ENCODE results near the gene KRTAP3-3.

Gene KRTAP3-3

GRCh38 chr17:40953881-40954280, 40.1 kb downstream of the KRTAP3-3 start:
- DNase-seq (ENCODE audit: insufficient read length) (no peak), FAIRE-seq (no peak)
- TF ChIP-seq POLR2AphosphoS5 (IDR thresholded peaks at IDR 0.05; ENCODE audit: low read depth, low read length) (no peak), POLR2A (IDR thresholded peaks at IDR 0.05; ENCODE audit: low read depth, low read length) (no peak), TAF1 (IDR thresholded peaks at IDR 0.05; ENCODE audit: borderline replicate concordance, low read depth, low read length) (no peak)

DNA sequence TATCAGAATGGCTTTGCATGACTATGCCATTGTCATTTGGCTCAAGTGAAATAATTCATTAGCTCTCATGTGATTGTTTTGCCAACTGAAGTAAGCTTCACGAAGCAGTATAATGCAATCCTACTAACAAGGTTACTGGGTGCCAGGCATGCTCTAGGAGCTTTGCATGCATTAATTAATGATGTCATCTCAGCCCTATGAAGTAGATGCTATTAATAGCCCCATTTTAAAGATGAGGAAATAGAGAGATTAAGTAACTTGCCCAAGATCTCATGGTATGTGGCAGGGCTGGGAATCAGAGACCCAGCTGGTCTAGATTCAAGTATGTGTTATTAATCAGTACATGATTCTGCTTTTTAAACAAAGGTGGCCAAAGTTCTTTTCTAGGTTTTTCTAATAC, 41.3 kb downstream of the KRTAP3-3 start:
- TF ChIP-seq POLR2AphosphoS5 (IDR thresholded peaks at IDR 0.05; ENCODE audit: low read depth, low read length) = no peak
- TF ChIP-seq TAF1 (IDR thresholded peaks at IDR 0.05; ENCODE audit: borderline replicate concordance, low read depth, low read length) = no peak
- TF ChIP-seq POLR2A (IDR thresholded peaks at IDR 0.05; ENCODE audit: low read depth, low read length) = no peak
- FAIRE-seq = no peak
- DNase-seq (ENCODE audit: insufficient read length) = no peak

GRCh38 chr17:40952154-40952553, 41.8 kb downstream of the KRTAP3-3 start:
- TF ChIP-seq POLR2A (IDR thresholded peaks at IDR 0.05; ENCODE audit: low read depth, low read length) = no peak
- TF ChIP-seq POLR2AphosphoS5 (IDR thresholded peaks at IDR 0.05; ENCODE audit: low read depth, low read length) = no peak
- no peak for TF ChIP-seq TAF1 (IDR thresholded peaks at IDR 0.05; ENCODE audit: borderline replicate concordance, low read depth, low read length)
- no peak for FAIRE-seq
- DNase-seq (ENCODE audit: insufficient read length) = no peak

GRCh38 chr17:40951011-40951622, 42.8 kb downstream of the KRTAP3-3 start:
- TF ChIP-seq POLR2A (IDR thresholded peaks at IDR 0.05; ENCODE audit: low read depth, low read length) (no peak), TAF1 (IDR thresholded peaks at IDR 0.05; ENCODE audit: borderline replicate concordance, low read depth, low read length) (no peak), POLR2AphosphoS5 (IDR thresholded peaks at IDR 0.05; ENCODE audit: low read depth, low read length) (no peak)
- FAIRE-seq = no peak
- DNase-seq (ENCODE audit: insufficient read length) = no peak

GRCh38 chr17:40950176-40950575, 43.8 kb downstream of the KRTAP3-3 start:
- no peak for TF ChIP-seq POLR2AphosphoS5 (IDR thresholded peaks at IDR 0.05; ENCODE audit: low read depth, low read length)
- no peak for FAIRE-seq

GRCh38 chr17:40949418-40949817, 44.5 kb downstream of the KRTAP3-3 start:
- FAIRE-seq (no peak), DNase-seq (ENCODE audit: insufficient read length) (no peak)
- TF ChIP-seq POLR2AphosphoS5 (IDR thresholded peaks at IDR 0.05; ENCODE audit: low read depth, low read length) (no peak), TAF1 (IDR thresholded peaks at IDR 0.05; ENCODE audit: borderline replicate concordance, low read depth, low read length) (no peak), POLR2A (IDR thresholded peaks at IDR 0.05; ENCODE audit: low read depth, low read length) (no peak)

More at GRCh38 chr17:40950176-40950575, 43.8 kb downstream of the KRTAP3-3 start:
- DNase-seq (ENCODE audit: insufficient read length) = no peak

GRCh38 chr17:40947929-40948328, 46.0 kb downstream of the KRTAP3-3 start:
- FAIRE-seq (no peak), DNase-seq (ENCODE audit: insufficient read length) (no peak)
- no peak for TF ChIP-seq TAF1 (IDR thresholded peaks at IDR 0.05; ENCODE audit: borderline replicate concordance, low read depth, low read length)
- TF ChIP-seq POLR2A (IDR thresholded peaks at IDR 0.05; ENCODE audit: low read depth, low read length) = no peak
- TF ChIP-seq POLR2AphosphoS5 (IDR thresholded peaks at IDR 0.05; ENCODE audit: low read depth, low read length) = no peak

- TF ChIP-seq POLR2A (IDR thresholded peaks at IDR 0.05; ENCODE audit: low read depth, low read length) = no peak
- no peak for TF ChIP-seq POLR2AphosphoS5 (IDR thresholded peaks at IDR 0.05; ENCODE audit: low read depth, low read length)
- no peak for FAIRE-seq
- no peak for DNase-seq (ENCODE audit: insufficient read length)
Measured at GRCh38 chr17:40945414-40945813, 48.5 kb downstream of the KRTAP3-3 start.

- no peak for TF ChIP-seq POLR2AphosphoS5 (IDR thresholded peaks at IDR 0.05; ENCODE audit: low read depth, low read length)
- TF ChIP-seq POLR2A (IDR thresholded peaks at IDR 0.05; ENCODE audit: low read depth, low read length) = no peak
- TF ChIP-seq TAF1 (IDR thresholded peaks at IDR 0.05; ENCODE audit: borderline replicate concordance, low read depth, low read length) = no peak
- FAIRE-seq (no peak), DNase-seq (ENCODE audit: insufficient read length) (no peak)
Measured at GRCh38 chr17:40944531-40944930, 49.4 kb downstream of the KRTAP3-3 start.
